Trophoblast cell (in vitro differentiated cells and primary cell): ENCODE measurements around the gene GTF3C5. TPM values are rescaled to one million over a fixed set of nuclear protein-coding genes. Genes with fewer than 3 reads are reported as not detected.

Experiments
- DNase-seq, 2 donors: peaks; one replicate each; pipeline ENCODE4 v3.0.0-alpha.2; 2016
- H2AFZ ChIP-seq: 2 replicates; pipeline ENCODE4 v1.6.1; 2013; ENCODE audit warnings: low read length, moderate library complexity, mild to moderate bottlenecking; ENCODE audit not compliant: insufficient read depth, poor library complexity
- H2AK5ac ChIP-seq: 2 replicates; pipeline ENCODE4 v1.6.1; 2013; ENCODE audit warnings: mild to moderate bottlenecking, low read length
- H2BK120ac ChIP-seq: 2 replicates; pipeline ENCODE4 v1.6.1; 2013; ENCODE audit warnings: low read length, mild to moderate bottlenecking, moderate library complexity; ENCODE audit not compliant: insufficient read depth, poor library complexity
- H2BK12ac ChIP-seq: 2 replicates; pipeline ENCODE4 v1.6.1; 2013; ENCODE audit warnings: mild to moderate bottlenecking, low read length, moderate library complexity
- H2BK5ac ChIP-seq: 2 replicates; pipeline ENCODE4 v1.6.1; 2013; ENCODE audit warnings: low read length, low read depth, moderate library complexity, mild to moderate bottlenecking; ENCODE audit not compliant: poor library complexity
- H3K14ac ChIP-seq: 2 replicates; pipeline ENCODE4 v1.6.1; 2013; ENCODE audit warnings: mild to moderate bottlenecking, low read length
- H3K18ac ChIP-seq: 2 replicates; pipeline ENCODE4 v1.6.1; 2013; ENCODE audit warnings: mild to moderate bottlenecking, low read length
- H3K23ac ChIP-seq: 2 replicates; pipeline ENCODE4 v1.6.1; 2013; ENCODE audit warnings: low read length
- H3K27ac ChIP-seq: 2 replicates; pipeline ENCODE4 v1.5.1; 2013; ENCODE audit warnings: low read depth, mild to moderate bottlenecking, inconsistent platforms, low read length, moderate library complexity
- H3K27me3 ChIP-seq: 2 replicates; pipeline ENCODE4 v1.6.1; 2013; ENCODE audit warnings: inconsistent platforms, mild to moderate bottlenecking, low read length, moderate library complexity; ENCODE audit not compliant: insufficient read depth
- H3K36me3 ChIP-seq, 2 experiments: 1 replicate in 1 of 2; 2 replicates in 1 of 2; pipeline ENCODE4 v1.6.1; 2013; ENCODE audit warnings: low read length in 2 of 2, mild to moderate bottlenecking in 2 of 2, moderate library complexity in 1 of 2; ENCODE audit not compliant: insufficient read depth in 2 of 2, control insufficient read depth in 1 of 2
- H3K4ac ChIP-seq: 2 replicates; pipeline ENCODE4 v1.6.1; 2013; ENCODE audit warnings: low read depth, mild to moderate bottlenecking, low read length, moderate library complexity
- H3K4me1 ChIP-seq, 2 experiments: 1 replicate in 1 of 2; 2 replicates in 1 of 2; pipeline ENCODE4 v1.6.1; 2013; ENCODE audit warnings: low read length in 2 of 2, mild to moderate bottlenecking in 2 of 2, moderate library complexity in 1 of 2; ENCODE audit not compliant: insufficient read depth in 2 of 2, control insufficient read depth in 1 of 2
- H3K4me2 ChIP-seq: 2 replicates; pipeline ENCODE4 v1.6.1; 2013; ENCODE audit warnings: inconsistent platforms, mild to moderate bottlenecking, low read length, moderate library complexity
- H3K4me3 ChIP-seq: 2 replicates; pipeline ENCODE4 v1.5.1; 2013; ENCODE audit warnings: mild to moderate bottlenecking, low read depth, low read length, inconsistent platforms
- H3K79me1 ChIP-seq: one replicate; pipeline ENCODE4 v1.6.1; 2013; ENCODE audit warnings: low read length
- H3K79me2 ChIP-seq: 2 replicates; pipeline ENCODE4 v1.6.1; 2013; ENCODE audit warnings: low read length, mild to moderate bottlenecking; ENCODE audit not compliant: control insufficient read depth, insufficient read depth, poor library complexity
- H3K9ac ChIP-seq: 2 replicates; pipeline ENCODE4 v1.6.1; 2013; ENCODE audit warnings: mild to moderate bottlenecking, low read length
- H3K9me3 ChIP-seq: 2 replicates; pipeline ENCODE4 v1.6.1; 2013; ENCODE audit warnings: low read depth, mild to moderate bottlenecking, control low read depth, inconsistent platforms, low read length; ENCODE audit not compliant: insufficient read depth
- H4K12ac ChIP-seq: 2 replicates; pipeline ENCODE4 v1.6.1; 2013; ENCODE audit warnings: low read depth, mild to moderate bottlenecking, low read length, moderate library complexity
- H4K8ac ChIP-seq: 2 replicates; pipeline ENCODE4 v1.6.1; 2013; ENCODE audit warnings: low read depth, mild to moderate bottlenecking, low read length, moderate library complexity
- H4K91ac ChIP-seq: one replicate; pipeline ENCODE4 v1.6.1; 2013; ENCODE audit warnings: low read depth, mild to moderate bottlenecking, low read length, moderate library complexity
- WGBS: extraction: QIAGEN DNeasy Blood & Tissue Kit; methylation state at CpG from one replicate; pipeline ENCODE4 v1.1.7; 2013; ENCODE audit warnings: missing lambda C conversion rate; ENCODE audit not compliant: insufficient read length, insufficient coverage; ENCODE audit errors: extremely low coverage; 5-methylcytosine and 5-hydroxymethylcytosine counted together
- polyA plus RNA-seq: library from polyadenylated mRNA; stranded (reverse); fragments of 200-250 nt; gene quantifications from 2 replicates; pipeline ENCODE4 v1.2.3, GENCODE V29; 2013

GTF3C5 gene, protein sequence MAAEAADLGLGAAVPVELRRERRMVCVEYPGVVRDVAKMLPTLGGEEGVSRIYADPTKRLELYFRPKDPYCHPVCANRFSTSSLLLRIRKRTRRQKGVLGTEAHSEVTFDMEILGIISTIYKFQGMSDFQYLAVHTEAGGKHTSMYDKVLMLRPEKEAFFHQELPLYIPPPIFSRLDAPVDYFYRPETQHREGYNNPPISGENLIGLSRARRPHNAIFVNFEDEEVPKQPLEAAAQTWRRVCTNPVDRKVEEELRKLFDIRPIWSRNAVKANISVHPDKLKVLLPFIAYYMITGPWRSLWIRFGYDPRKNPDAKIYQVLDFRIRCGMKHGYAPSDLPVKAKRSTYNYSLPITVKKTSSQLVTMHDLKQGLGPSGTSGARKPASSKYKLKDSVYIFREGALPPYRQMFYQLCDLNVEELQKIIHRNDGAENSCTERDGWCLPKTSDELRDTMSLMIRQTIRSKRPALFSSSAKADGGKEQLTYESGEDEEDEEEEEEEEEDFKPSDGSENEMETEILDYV
- polyA plus RNA-seq, result 48.5 and 48.9 TPM in 2 replicates

DNA sequence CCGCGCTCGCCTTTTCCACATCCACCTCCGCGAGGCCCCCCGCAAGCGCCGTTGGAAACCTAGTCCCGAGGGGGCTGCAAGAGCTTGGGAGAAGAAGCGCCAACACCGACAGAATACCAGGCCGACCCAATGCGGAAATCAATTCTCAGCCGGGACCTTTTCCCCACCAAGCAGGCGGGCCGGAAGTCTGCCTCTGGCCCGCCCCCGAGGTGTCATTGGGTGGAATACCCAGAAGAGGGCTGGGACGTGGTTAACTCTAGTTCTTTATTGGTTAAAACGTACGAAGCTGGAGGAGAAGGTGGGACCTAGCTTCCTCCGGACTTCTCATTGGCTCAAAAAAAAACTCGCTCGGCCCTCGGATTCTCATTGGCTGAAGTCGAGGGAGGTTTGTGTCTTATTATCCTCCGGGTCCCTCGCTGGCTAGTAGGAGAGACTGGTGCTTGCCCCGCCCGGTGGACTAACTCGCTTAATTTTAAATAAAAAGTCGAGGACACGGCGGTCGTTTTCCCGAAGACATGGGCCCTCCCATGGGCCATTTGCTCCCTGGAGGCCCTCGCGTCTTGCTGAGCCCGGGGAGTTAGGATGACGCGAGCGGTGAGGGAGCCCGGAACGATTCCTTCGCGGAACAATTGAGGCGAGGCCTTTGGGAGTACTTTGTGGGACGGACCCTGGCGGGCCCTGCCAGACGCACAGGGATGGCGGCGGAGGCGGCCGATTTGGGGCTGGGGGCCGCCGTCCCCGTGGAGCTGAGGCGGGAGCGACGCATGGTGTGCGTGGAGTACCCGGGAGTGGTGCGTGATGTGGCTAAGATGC, at the start of gene GTF3C5:
TSS of gene GTF3C5 (plus strand) at position 681 of the 813 bp plus-strand sequence. CDS start at position 696, 15 bp downstream.
- Histone ChIP-seq H3K4me3 (peak within 1 kb of the TSS; percentile 99), H2AK5ac (peak within 1 kb of the TSS; percentile 87), H3K4me2 (peak within 1 kb of the TSS; percentile 75), H2BK120ac (peak within 1 kb of the TSS; percentile 89), H3K79me2 (peaks cover 11% of the 10 kb centered on the region), H3K18ac (peak within 1 kb of the TSS; percentile 96), H3K79me1 (peaks cover 10% of the 10 kb centered on the region), H3K9ac (peak within 1 kb of the TSS; percentile 99), H3K23ac (no peak within 1 kb of the TSS), H3K4ac (peak within 1 kb of the TSS; percentile 95), H3K4me1 (peaks cover 6 to 8% of the 10 kb centered on the region in 2 experiments), H3K14ac (peak within 1 kb of the TSS; percentile 99), H2BK5ac (peak within 1 kb of the TSS; percentile 91), H4K91ac (peak within 1 kb of the TSS; percentile 92), H4K12ac (peak within 1 kb of the TSS; percentile 99), H2BK12ac (no peak within 1 kb of the TSS), H2AFZ (peak within 1 kb of the TSS; percentile 99), H3K27me3 (no peaks in the 10 kb centered on the region), H3K36me3 (peaks cover 5 to 12% of the 10 kb centered on the region in 2 experiments), H3K27ac (peak within 1 kb of the TSS; percentile 85), H3K9me3 (peaks cover 2% of the 10 kb centered on the region), H4K8ac (peak within 1 kb of the TSS; percentile 100)
- DNase-seq, result peak; percentile 97 to 99
- no CpG with 5 or more reads among the region's 63 CpGs for WGBS

DNA sequence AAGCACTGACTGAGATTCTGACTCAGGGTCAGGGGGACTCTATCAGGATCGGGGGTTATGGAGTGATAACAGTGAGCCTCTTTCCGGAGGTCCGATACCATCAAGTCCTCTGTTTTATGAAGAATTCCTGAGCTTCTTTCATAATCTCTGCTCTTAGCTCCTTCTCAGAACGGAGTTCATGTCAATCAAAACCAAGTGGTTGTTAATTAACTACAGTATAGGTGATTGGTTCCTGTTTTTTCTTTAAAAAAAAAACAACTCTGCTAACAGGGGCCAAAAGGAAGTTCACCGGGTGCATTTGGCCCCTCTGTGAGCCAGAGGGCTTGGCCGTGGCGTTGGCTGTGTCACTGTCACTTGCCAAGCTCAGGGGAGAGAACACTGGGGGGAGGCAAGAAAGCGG, 48.3 kb upstream of the GTF3C5 start:
- Histone ChIP-seq H3K14ac (no peak overlapping the region), H3K4me3 (no peak overlapping the region), H3K4me2 (no peak overlapping the region), H3K4me1 (no peaks in the 10 kb centered on the region), H3K27me3 (peaks cover 3% of the 10 kb centered on the region), H3K23ac (no peak overlapping the region), H2AFZ (no peak overlapping the region), H3K4ac (no peak overlapping the region), H4K12ac (no peak overlapping the region), H3K79me1 (no peaks in the 10 kb centered on the region), H3K9me3 (peaks cover 3% of the 10 kb centered on the region), H2BK12ac (no peak overlapping the region), H3K27ac (no peak overlapping the region), H2BK5ac (no peak overlapping the region), H2AK5ac (no peak overlapping the region), H3K79me2 (no peaks in the 10 kb centered on the region), H4K91ac (no peak overlapping the region), H2BK120ac (no peak overlapping the region), H3K18ac (no peak overlapping the region), H3K36me3 (no peaks in the 10 kb centered on the region), H4K8ac (no peak overlapping the region), H3K9ac (no peak overlapping the region)
- no peak for DNase-seq
- no CpG with 5 or more reads among the region's 8 CpGs for WGBS

DNA sequence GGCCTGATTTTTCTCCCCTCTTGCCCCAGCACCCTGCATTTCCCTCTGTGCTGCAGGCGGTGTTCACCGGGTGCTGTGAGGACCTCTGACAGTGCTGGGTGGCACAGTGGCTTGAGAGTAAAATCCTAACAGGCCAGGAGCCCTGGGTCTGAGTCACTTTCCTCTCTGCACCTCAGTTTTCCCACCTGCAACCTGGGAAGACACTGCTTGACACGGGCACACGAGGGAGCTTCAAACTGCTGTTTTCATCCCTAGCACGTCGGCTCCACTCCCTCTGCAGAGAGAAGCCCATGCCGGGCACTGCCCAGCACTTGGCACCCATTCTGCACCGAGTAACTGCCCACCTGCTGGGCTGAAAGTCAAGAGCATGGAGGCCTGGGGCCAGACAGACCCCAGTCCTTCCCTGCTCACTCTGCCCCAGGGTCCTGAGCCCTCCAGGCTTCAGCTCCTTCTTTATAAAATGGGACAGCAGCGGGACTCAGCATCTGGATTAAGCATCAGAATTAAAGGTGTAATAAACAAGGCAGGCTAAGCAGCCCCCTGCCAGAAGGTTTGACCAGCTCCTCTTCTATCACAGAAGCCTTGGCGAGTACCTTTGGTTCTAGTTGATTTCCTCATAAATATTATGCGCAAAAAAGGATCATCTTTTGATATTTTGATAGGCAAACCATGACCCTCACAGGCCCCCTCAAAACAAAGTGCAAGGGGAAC, 47.2 kb upstream of the GTF3C5 start:
- no peak overlapping the region for H2AK5ac ChIP-seq
- peaks cover 3% of the 10 kb centered on the region for H3K9me3 ChIP-seq
- H2BK120ac ChIP-seq, result no peak overlapping the region
- H3K4me3 ChIP-seq, result no peak overlapping the region
- no peak overlapping the region for H3K14ac ChIP-seq
- H2BK12ac ChIP-seq, result no peak overlapping the region
- H3K18ac ChIP-seq, result no peak overlapping the region
- H4K91ac ChIP-seq, result no peak overlapping the region
- H3K36me3 ChIP-seq, result no peaks in the 10 kb centered on the region
- no peak for DNase-seq
- H3K4ac ChIP-seq, result no peak overlapping the region
- no peak overlapping the region for H2BK5ac ChIP-seq
- no peaks in the 10 kb centered on the region for H3K79me2 ChIP-seq
- H3K27ac ChIP-seq, result no peak overlapping the region
- H3K9ac ChIP-seq, result no peak overlapping the region
- WGBS, result no CpG with 5 or more reads among the region's 11 CpGs
- H3K4me1 ChIP-seq, result no peaks in the 10 kb centered on the region
- no peak overlapping the region for H4K8ac ChIP-seq
- peaks cover 3% of the 10 kb centered on the region for H3K27me3 ChIP-seq
- H2AFZ ChIP-seq, result no peak overlapping the region
- no peak overlapping the region for H3K4me2 ChIP-seq
- H3K23ac ChIP-seq, result no peak overlapping the region
- H3K79me1 ChIP-seq, result no peaks in the 10 kb centered on the region
- H4K12ac ChIP-seq, result no peak overlapping the region
